HPDE6-E6E7 (cell line): ENCODE results near the gene AKR1C1.
A peak's percentile ranks its signal among the peaks of the same experiment; 100 is the strongest.
"Not testable (repeated sequence)": the region's sequence is repeated elsewhere in the genome, so short reads cannot be mapped to it uniquely, and the experiment has no call there.

ENCODE experiments used
- DNase-seq: peaks from one replicate; pipeline ENCODE4 v3.0.0; 2011; ENCODE audit warnings: missing footprints; ENCODE audit errors: extremely low spot score

Gene AKR1C1

GRCh38 chr10:4947635-4948596, 15.3 kb upstream of the AKR1C1 start:
- DNase-seq: peak; percentile 57

GRCh38 chr10:4951512-4952162, 11.6 kb upstream of the AKR1C1 start:
- DNase-seq: not testable (repeated sequence)

- no peak for DNase-seq
Measured at GRCh38 chr10:4953405-4953804, 9.8 kb upstream of the AKR1C1 start.

DNA sequence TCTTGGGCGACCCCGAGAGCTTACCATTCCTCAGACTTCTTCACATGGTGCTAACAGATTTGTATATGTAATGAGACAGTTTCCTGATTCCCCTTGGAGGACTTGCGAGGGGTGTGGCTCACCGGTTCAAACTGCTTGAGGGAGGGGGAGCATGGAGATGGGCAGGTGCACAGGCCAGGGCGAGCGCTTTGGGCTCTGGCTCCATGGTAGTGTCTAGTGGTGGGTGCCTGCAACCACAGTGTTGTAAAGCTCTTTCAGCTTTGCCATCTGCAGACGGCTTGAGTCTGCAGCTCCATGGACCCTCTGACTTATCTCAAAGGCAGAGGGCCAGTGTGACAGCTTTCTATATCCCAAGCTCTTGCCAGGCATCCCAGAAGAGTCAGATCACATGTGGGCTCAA, 7.1 kb upstream of the AKR1C1 start:
- not testable (repeated sequence) for DNase-seq

DNA sequence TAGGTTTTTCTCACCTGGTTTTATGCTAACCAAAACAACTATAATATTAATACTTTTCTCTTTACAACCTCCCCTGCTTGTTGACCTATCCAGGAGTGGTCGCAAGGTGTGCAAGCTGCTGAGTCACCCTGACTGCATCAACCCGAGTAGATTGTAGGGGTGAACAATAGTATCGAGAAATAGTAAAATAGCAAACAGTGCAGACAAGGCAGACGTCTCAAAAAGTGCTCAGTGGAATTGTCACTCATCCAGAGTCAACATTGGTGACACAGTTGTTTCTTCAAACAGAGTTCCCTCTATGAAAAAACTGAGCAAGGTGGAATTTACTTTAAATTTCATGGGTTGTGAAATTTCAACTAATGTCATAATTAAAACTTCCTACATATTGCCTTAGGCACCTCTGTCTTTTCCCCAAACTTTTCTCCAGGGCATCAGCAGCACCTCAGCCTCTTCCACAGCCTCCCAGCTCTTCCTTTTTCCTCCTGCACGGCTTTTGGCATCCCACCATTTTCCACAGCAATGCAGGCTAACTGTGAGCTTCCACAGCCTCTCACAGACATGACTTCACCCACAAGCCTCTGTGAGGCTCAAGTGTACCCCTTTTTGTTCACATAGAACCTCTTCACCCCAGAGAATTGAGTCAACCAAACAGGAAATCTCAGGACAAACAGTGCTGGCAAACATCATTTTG, 6.1 kb upstream of the AKR1C1 start:
- not testable (repeated sequence) for DNase-seq

DNA sequence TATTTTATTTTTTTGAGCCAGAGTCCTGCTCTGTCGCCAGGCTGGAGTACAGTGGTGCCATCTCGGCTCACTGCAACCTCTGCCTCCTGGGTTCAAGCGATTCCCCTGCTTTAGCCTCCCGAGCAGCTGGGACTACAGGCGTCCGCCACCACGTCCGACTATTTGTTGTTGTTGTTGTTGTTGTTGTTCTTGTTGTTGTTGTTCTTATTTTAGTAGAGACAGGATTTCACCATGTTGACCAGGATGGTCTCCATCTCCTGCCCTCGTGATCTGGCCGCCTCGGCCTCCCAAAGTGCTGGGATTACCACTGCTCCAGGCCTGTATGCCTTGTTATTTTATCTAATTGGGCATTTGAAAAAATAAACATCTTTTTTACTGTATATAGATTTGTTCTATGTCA, 1.7 kb upstream of the AKR1C1 start:
- not testable (repeated sequence) for DNase-seq

DNA sequence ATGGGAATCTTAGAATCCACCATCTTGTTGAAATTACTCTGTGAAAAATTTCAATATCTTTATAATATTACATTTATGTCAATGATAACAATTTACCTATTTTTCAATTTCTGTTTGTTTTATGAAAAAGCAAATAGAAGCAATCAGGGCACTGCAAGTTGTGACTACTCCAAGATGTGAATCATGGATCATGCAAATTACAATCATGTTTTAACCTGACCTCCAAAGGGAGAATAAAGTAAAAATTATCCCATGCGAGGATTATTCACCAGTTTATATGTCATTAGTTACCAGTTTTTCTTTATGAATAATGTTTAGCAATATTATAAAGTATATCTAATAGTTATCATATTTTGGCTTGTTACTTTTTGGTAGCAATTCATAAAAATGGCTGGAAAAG, 907 bp upstream of the AKR1C1 start:
- not testable (repeated sequence) for DNase-seq

- DNase-seq: not testable (repeated sequence)
Measured at GRCh38 chr10:4963815-4964154, 570 bp downstream of the AKR1C1 start.

- DNase-seq: not testable (repeated sequence)
Measured at GRCh38 chr10:4965763-4966162, 2.5 kb downstream of the AKR1C1 start.

DNA sequence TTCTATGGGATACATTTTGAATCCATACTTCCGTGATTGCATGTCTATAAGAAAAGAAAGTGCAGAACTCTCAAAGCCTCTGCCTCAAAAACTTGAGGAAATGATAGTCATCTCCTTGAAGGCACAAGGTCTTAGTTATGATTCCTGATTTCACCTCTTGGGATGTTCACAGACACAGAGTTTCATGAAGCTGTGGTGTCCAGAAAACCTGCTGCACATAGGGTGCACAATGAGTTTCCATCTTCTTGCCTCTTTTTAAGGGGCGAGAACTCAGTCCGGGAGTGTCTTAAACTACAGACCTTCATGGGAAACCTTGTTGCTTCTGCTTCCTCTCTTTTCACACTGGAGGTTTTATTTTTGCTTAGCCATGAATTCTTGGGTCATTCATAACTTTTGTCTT, 4.0 kb downstream of the AKR1C1 start:
- not testable (repeated sequence) for DNase-seq

GRCh38 chr10:4969289-4969688, 6.1 kb downstream of the AKR1C1 start:
- not testable (repeated sequence) for DNase-seq

- DNase-seq: not testable (repeated sequence)
Measured at GRCh38 chr10:4970362-4970761, 7.1 kb downstream of the AKR1C1 start.

- DNase-seq: not testable (repeated sequence)
Measured at GRCh38 chr10:4972369-4973142, 9.3 kb downstream of the AKR1C1 start.

DNA sequence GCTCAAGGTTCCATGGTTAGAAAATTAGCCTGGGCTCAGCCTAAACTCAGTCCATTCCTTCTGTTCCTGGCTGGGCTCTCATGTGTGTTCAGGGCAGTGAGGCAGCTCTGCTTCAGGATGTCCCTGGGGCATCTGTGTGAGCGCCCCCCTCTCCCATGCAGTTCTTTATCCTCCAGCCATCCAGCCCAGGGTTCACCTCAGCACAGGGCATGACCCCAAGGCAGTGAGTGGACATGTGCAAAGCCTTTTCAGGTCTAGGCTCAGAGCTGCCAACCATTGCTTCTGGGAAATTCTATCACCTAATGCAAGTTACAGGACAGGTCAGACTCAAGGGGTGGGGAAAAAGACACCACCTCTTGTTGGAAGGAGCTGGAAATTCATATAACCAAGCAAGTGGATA, 10.1 kb downstream of the AKR1C1 start:
- not testable (repeated sequence) for DNase-seq

GRCh38 chr10:4974400-4974799, 11.2 kb downstream of the AKR1C1 start:
- not testable (repeated sequence) for DNase-seq

- no peak for DNase-seq
Measured at GRCh38 chr10:4977025-4977424, 13.8 kb downstream of the AKR1C1 start.

DNA sequence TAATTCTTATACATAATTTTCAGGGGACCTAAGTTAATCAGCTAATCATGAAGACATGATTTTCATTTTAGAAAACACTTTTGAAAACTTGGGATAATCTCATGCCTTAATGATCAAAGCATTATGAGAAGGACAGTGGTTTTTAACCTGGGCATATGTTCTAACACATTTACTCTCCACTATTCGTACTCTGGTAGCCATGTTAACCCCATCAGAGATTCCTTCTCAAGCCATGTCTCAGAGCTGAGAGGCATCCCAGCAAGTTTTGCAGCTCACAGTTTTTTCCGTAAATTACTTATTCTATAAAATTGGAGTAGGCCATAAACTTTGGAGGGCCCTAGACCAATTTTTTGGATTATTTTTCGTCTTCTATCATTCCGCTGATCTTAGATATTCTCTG, 15.7 kb downstream of the AKR1C1 start:
- no peak for DNase-seq

DNA sequence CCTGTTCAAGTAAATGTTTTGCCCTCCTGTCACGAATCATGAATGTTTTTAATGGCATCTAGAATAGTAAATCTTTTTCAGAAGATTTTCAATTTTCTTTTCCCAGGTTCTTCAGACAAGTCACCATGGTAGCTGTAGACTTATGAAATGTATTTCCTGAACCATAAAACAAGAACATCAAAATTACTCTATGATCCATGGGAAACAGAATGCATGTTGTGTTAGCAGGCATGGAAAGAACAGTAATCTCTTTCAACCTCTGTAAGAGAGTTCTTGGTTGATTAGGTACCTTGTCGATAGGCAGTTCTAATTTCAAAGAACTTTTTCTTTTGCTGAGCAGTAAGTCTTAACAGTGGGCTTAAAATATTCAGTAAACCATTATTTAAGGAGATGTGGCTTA, 17.6 kb downstream of the AKR1C1 start:
- DNase-seq: no peak

DNA sequence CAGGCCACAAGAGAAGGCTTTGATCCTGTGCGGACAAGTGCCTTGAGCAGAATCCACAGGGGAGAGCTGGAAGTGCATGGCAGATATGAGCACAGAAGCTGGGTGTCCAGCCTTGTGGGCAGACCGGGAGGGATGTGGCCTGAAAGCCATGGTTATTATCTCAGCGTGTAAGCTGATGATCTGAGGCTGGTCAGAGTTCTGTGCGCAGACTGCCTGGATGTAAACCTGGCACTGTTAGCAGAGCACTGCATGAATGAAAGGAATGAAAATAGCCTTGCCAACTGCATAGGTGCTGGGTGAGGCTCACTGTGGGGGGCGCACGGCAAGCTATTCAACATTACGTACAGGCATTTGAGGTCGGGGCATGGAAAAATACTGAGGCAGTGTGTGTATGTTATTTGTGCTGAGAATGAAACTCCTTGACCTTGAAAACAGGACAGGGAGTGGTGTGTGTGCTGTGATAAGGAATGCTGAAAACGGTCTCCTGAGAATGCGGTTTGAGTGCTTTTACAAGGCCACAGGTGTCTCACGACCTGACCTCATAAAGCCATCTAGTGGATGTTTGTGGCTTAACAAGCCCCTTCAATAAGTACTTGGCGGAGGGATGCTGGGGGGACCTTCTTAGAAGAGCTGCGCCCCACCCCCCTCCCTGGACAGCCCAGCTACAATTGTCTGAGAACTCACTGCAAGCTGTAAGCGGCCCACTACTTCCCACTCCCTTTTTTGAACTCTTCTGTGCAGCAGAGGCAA, 18.7 kb downstream of the AKR1C1 start:
- DNase-seq: no peak

DNA sequence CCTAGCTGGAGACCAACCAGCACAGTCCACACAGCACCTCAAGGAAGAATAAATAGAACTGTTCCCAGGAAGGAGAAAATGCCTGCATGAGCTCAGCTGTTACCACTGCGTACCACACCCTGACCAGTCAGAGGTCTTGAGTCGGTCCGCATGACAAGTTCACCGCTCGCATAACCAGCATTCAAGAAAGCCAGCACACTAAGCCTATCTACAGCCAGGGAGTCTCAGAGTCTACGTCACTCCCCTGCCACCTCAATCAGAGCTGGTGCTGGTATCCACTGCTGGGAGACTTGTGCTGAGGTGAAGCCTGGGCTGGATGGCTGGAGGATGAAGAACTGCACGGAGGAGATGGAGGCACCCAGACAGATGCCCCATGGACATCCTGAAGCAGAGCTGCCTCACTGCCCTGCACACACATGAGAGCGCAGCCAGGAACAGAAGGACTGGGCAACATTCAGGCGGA, 19.6 kb downstream of the AKR1C1 start:
- no peak for DNase-seq
